GM18498 (cell line): ENCODE measurements around the gene UGT1A8.

Experiments used
- ATAC-seq: cut with Tn5 transposase; IDR thresholded peaks from one replicate; pipeline ENCODE4 v1.9.1; 2021; ENCODE audit warnings: mild to moderate bottlenecking, moderate library complexity; ENCODE audit not compliant: unreplicated experiment

Gene UGT1A8

DNA sequence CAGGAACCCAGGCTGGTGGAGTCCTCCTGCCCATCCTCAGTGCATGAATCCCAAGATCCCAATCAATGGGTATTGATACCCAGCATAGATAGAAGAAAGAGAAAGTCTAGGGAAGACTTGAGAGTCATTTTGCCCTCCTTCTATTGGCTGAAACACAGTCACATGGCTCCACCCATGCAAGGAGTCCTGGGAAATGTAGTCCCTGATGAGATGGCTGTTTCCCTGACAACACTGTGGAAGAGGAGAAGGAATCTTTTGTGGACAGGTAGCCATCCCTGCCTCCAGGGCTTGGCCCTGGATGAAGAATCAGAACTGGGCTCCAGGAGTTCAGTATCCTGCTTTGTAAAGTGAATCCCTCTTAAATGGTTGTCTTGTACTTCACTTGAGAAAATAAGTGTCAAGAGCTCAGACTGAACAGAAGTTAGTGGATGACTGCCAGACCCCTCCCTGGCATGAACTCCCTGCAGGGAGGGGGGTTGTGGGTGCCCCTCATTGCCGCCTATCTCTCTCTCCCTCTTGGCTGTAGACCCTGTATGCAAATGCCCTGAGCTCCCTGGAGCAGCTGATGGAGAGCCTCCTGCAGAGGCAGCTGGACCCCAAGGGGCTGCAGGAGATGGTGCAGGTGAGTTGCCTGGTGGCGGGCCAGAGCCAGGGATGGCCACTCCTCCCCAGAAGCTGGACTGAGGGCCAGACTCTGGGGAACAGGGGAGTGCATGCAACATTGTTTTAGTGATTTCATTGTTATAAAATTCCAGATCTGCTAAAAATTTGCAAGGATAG, 196.8 kb downstream of the UGT1A8 start:
- no peak for ATAC-seq

DNA sequence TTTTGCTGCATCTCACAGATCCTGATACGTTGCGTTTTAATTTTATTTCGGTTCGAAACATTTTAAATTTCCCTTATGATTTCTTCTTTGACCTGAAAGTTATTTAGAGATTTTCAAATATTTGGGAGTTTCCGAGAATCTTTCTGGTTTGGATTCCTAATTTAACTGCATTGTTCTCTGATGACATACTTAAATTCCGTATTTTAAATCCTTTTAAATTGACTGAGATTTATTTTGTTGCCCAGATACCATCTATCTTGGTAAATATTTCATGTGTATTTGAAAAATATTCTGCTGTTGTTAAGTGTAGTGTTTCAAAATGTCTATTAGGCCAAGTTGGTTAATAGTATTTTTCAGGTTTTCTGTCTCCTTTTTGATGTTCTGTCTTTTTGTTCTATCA, 198.4 kb downstream of the UGT1A8 start:
- no peak for ATAC-seq

DNA sequence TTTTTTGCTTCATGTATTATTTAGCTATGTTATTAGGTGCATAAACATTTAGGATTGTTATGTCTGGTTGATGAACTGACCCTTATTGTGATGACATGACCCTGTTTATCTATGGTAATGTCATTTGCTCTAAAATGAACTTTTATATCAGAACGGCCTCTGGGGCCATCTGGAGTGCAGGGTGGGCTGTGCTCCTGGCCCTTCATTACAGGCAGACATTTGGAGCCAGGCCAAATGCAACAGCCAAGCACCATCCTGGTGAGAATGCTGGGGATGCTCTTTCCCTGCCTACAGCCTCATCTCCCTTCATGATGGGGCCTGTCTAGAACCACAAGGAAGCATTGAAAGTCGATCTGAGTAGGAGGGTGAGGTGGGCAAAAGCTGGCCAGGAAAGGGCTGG, 198.9 kb downstream of the UGT1A8 start:
- no peak for ATAC-seq

DNA sequence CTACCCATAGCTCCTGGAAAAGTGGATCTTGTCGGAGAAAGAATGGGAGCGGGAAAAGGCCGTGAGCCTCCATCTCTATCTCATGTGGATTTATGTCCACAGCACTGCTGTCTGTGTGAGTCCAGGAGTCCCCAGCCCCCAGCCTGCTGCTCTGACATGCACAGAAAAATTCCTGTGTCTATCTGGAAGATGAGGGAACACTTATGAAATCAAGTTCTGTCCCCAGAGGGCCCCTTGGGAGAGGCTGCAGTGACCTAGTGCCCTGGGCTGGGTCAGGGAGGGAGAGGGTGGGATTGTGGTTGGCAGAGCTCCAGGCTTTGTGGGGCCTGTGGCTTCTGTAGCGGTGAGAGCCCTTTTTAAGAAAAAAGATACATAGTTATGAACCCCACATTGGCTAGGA, 199.3 kb downstream of the UGT1A8 start:
- no peak for ATAC-seq

DNA sequence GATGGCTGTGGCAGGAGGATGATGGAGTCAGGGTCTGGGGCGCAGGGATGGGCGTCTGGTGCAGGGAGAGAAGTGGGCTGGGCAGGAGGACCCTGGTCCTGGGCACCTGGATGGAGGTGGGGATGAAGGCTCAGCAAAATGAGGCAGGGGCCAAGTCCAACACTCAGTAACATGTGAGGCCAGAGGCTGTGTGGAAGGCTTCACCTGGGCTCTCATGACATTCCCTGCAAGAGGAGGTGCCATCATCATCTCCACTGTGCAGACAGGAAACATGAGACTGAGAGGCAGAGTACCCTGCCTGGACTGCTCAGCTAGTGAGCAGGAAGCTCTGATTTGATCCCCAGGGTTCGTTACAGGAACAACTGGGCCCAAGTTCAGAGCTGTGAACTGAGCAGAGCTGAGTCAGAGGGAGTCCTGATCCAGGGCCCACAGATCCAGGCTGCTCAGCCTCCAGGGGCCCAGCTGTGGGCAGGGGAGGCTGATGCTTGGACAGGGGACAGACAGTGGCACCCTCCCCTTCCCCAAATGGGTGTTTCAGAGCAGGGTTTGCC, 200.0 kb downstream of the UGT1A8 start:
- ATAC-seq = no peak

DNA sequence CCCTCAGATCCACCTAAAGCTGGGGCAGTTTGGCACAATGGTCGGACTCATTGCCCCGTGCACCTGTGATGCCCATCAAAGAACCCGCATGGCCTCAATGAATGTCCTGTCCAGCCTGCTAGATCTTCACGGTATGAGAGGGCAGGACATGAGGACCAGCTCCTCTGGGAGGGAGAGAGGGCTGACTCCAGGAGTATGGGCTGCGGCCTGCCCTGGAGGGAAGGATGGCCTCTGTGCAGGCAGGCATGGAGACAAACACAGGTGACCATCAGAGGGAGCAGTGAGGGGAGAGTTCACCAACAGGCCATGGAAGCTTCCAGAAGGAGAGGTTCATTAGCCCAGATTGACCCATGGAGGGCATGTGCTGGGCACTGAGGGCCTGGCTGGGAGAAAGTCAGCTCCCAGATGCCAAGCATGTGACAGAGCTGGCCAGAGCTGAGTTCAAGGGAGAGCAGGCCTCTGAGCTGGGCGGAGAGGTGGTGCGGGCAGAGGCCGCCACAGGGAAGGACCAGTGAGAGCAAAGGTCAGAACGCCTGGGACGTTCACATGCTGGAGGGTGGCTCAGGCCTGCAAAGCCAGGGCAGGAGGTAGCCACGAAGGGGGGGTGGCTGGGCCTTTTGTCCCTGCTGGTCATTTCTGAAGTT, 200.7 kb downstream of the UGT1A8 start:
- no peak for ATAC-seq

DNA sequence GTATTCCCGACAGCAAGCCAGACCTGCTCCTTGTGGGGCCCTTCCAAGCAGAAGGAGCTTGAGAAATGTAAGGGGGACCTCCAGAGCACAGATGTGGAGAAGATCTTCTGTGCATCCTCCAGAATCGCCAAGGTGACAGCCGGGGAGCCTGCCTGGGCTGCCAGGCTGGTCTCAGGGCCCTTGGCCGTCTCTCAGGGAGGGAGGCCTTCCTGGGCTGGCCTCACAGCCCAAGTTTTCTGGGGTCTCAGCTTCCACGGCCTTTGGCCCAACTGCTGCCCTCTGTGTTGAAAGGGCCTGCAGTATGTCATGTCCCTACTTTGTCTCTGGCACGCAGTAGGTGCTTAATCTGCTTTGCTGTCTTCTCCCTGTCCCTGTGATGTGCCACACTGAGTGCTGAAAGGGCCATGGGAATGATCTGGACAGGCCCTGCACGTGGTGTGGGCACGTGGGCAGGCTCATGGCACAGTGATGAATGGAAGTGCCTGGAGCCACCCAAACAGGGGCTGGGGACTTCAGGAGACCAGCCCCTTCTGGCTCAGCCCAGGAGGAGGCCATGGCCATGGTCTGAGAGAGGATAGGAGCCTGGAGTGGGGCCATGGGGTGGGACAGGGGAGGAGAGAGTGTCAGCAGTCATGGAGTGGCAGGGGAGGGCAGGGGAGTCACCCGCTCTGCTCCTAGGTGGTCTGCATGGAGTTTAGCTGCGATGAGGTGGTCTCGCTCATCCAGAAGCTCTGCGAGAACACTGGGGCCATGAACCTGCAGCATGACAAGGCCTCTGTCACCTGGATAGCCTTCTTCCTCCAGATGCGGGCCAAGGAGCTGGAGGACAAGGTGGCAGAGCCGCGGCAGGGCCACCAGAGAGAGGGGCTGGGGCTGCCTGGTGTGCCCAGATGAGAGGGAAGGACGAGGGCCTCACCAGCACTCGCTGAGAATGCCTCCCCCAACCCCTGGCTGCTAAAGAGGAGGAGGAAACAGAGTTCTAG, 201.5 kb downstream of the UGT1A8 start:
- ATAC-seq = no peak

DNA sequence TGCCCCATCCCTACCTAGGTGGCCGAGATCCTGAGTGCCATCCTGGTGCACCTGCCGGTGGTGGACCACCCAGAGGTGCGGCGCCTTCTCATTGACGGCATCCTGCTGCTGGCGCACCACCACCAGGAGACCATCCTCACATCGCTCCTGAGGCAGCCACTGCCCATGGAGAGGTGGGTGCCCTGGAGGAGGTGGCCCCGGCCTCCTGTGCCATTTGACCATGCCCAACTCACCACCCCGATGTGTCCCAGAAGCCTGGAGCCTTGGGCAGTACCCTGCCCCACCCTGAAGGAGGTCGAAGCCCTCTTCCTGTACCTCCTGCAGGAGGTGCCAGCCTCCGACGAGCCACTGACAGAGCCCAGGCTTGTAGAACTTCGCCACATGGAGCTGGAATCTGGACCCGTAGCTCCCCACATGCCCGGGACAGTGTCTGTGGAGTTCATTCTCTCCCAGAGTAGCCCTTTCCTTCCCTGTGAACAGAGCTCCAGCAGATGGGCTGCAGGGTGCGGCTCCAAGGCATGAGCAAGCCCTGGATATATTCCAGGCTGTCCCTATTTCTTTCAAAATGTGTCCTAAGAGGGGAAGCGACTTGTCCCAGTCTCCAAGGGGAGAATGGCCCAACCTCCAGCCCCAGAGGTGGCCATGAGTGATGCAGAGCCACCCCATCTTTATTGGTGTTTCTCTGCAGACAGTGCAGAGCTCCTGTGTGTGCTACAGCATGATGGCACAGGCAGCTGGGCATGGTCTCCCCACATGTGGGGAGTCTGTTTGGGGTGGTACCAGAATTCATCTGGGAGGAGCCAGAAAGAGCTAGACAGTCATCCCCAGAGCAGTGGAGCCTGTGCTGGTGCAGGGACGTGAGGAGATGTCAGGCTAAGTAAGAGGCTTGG, 202.7 kb downstream of the UGT1A8 start:
- ATAC-seq = no peak

DNA sequence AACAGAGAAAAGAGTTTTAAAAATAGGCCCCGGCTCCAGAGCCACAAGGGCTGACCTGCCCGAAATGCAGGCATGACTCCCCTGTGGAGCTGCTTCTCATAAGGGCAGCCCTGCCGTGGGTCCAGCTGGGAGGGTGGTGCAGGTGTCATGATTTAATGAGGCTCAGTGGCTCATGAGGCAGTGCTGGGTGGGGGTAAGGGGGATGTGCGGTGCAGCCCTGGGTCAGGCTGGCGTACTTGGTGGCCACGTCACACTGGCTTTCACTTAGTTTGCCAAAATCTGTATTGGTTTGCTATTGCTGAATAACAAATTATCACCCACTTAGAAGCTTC, 203.3 kb downstream of the UGT1A8 start:
- ATAC-seq = no peak

DNA sequence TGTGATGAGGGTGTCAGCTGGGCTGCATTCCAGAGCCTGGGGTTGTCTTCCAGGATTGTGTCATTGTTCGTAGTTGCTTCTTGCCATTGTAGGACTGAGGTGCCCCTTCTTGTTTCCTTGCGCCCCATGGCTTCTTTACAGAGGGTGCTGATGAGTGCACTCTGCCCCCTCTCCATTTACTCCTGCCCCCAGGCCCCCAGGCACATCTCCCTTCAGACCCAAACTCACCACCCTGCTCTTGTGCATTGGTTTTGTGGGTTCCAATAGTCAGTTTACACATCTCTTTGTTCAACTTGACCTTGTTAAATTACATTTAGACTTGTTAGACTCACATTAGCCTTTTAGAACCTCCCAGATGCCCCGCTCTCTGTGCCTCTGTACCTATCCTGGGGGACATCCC, 203.8 kb downstream of the UGT1A8 start:
- no peak for ATAC-seq

DNA sequence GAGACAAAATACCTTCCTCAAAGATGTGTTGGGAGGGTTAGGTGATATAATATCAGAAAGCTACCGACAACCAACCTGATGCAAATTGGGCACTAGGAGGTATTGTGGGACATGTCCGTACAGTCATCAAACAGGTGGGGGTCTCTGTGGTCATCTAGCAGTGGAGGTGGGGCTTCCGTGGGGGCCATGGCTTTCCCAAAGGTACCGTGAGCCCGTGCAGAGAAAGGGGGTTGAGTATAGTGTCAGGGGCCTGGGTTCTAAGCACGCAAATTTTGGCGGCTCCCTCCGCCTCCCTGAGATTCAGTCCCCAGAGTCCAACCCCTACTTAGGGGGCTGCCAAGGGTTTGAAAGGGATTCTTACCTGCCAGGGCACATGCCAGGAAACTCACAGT, 204.3 kb downstream of the UGT1A8 start:
- ATAC-seq = no peak

DNA sequence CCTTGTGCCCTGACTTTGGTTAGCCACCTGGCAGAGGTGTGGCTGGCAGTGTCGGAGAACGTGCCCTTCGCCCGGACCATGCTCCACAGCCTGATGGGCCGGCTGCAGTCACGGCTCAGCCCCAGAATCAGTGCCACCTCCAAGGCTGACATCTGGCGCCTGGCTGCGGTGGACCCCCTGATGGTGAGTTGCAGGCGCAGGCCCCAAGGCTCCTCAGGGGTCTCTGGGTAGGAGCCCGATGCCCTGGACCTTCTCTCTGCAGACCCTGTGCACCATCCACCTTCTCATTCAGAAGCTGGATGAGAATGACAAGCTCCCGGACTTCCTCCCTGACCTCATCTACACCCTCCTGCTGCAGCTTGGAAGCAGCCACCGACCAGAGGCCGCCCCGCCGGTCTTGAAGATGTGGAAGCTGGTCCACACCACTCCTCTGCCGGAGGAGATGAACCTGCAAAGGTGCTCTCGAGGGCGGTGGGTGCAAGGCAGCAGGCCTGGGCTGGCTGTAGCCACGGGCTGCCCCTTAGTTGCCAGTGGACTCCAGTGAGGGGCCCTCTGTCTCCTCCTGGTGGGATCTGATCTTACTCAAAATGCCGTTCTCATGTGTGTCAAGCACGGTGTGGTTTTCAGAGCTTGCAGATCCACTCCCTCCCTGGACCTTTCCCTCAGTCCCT, 204.8 kb downstream of the UGT1A8 start:
- ATAC-seq = no peak
